Nephron (organoid): ENCODE measurements around the gene ME3.

ENCODE experiments used
- H3K27ac Mint-ChIP-seq, 3 experiments: 2 replicates each; pipeline ENCODE4 v1.8.0; 2020; ENCODE audit warnings: mixed read lengths in 3 of 3, mild to moderate bottlenecking in 2 of 3, moderate library complexity in 1 of 3
- H3K27me3 Mint-ChIP-seq: 2 replicates; pipeline ENCODE4 v1.8.0; 2021; ENCODE audit warnings: low read depth, mild to moderate bottlenecking, moderate library complexity, mixed read lengths
- H3K36me3 Mint-ChIP-seq: 2 replicates; pipeline ENCODE4 v1.8.0; 2020; ENCODE audit warnings: low read depth, mixed read lengths
- H3K4me1 Mint-ChIP-seq: 2 replicates; pipeline ENCODE4 v1.8.0; 2020; ENCODE audit warnings: mixed read lengths
- H3K4me3 Mint-ChIP-seq, 3 experiments: 2 replicates each; pipeline ENCODE4 v1.8.0; 2020; ENCODE audit warnings: mild to moderate bottlenecking in 3 of 3, mixed read lengths in 3 of 3, moderate library complexity in 2 of 3
- H3K9me3 Mint-ChIP-seq: 2 replicates; pipeline ENCODE4 v1.8.0; 2020; ENCODE audit warnings: mixed read lengths
- TF ChIP-seq, protein P1 (sequence below), 3 experiments: fragments of 200-600 bp; sonication (generic); IDR thresholded peaks; one replicate each; pipeline ENCODE4 v1.5.0; 2021; ENCODE audit warnings: antibody characterized with exemption in 3 of 3; ENCODE audit not compliant: unreplicated experiment in 3 of 3

ME3 gene

DNA sequence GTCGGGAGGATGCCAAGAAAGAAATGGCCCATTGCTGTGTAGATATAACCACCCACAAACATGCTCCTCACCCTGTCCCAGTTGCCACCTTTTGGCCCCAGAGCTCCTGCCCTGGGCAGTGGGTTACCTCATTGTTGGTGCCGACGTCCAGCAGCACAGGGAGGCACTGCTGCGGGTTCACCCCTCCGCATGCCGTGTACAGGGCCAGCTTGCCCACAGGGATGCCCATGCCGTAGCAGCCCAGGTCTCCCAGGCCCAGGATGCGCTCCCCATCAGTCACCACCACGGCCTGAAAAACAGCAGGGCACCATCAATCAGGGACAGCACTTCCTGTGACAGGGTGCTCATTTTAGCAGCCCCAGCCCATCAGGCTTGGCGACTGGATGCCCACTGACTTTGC, 174.6 kb downstream of the ME3 start:
- TF ChIP-seq, protein P1, sequence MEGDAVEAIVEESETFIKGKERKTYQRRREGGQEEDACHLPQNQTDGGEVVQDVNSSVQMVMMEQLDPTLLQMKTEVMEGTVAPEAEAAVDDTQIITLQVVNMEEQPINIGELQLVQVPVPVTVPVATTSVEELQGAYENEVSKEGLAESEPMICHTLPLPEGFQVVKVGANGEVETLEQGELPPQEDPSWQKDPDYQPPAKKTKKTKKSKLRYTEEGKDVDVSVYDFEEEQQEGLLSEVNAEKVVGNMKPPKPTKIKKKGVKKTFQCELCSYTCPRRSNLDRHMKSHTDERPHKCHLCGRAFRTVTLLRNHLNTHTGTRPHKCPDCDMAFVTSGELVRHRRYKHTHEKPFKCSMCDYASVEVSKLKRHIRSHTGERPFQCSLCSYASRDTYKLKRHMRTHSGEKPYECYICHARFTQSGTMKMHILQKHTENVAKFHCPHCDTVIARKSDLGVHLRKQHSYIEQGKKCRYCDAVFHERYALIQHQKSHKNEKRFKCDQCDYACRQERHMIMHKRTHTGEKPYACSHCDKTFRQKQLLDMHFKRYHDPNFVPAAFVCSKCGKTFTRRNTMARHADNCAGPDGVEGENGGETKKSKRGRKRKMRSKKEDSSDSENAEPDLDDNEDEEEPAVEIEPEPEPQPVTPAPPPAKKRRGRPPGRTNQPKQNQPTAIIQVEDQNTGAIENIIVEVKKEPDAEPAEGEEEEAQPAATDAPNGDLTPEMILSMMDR (IDR thresholded peaks at IDR 0.05; ENCODE audit: unreplicated experiment in 3 of 3) = no peak
- peaks cover 26% of the 10 kb centered on the region for H3K4me1 Mint-ChIP-seq
- H3K27ac Mint-ChIP-seq = no peak overlapping the region
- no peaks in the 10 kb centered on the region for H3K9me3 Mint-ChIP-seq
- H3K36me3 Mint-ChIP-seq = no peaks in the 10 kb centered on the region
- peaks cover 3% of the 10 kb centered on the region for H3K27me3 Mint-ChIP-seq
- H3K4me3 Mint-ChIP-seq = no peak overlapping the region

DNA sequence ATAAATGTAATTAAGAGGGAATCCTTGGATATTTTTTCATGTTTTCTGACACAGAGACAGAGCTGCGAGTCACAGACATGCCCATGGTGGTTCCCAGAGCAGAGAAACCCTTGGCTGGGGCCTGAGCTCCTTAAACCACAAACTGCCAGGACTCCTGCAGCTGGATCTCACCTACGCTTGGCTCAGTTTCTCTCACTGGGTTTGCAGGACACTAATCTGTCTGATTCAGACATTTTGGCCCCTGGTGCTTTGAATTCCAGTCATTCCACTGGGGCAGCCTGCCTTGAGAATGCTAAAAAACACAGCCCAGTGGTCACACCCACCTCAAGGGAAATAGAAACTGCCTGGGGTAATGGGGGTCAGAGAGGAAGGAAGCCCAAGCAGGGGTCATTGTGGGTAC, 175.1 kb downstream of the ME3 start:
- H3K27me3 Mint-ChIP-seq = peaks cover 3% of the 10 kb centered on the region
- TF ChIP-seq, protein P1 (IDR thresholded peaks at IDR 0.05; ENCODE audit: unreplicated experiment in 3 of 3) = no peak
- no peak overlapping the region for H3K4me3 Mint-ChIP-seq
- no peaks in the 10 kb centered on the region for H3K36me3 Mint-ChIP-seq
- peaks cover 32% of the 10 kb centered on the region for H3K4me1 Mint-ChIP-seq
- H3K27ac Mint-ChIP-seq = no peak overlapping the region
- no peaks in the 10 kb centered on the region for H3K9me3 Mint-ChIP-seq

DNA sequence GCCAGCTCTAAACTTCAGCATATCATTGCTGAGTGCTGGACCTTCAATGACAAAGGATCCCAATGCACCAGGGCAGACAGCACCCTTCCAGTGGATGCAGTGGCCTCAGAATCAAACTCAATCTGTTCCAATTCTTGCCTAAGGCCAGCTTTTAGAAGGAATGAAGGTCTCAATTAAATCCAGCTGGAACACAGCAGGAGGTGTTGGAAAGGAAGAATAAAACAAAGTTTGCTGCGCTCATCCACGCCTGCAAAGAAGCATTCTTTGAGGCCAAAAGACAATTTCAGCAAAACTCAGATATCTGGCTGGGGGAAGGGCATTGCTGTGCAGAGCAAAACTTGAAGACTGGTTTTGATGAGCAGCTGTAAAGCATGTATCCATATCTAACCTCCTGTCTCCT, 177.1 kb downstream of the ME3 start:
- Mint-ChIP-seq H3K4me1 (peaks cover 49% of the 10 kb centered on the region), H3K9me3 (no peaks in the 10 kb centered on the region), H3K27me3 (peaks cover 3% of the 10 kb centered on the region), H3K4me3 (peak overlapping the region in 1 of 3 experiments; percentile 14), H3K27ac (peak overlapping the region; percentile 45 to 90 (median 80)), H3K36me3 (no peaks in the 10 kb centered on the region)
- TF ChIP-seq, protein P1 (IDR thresholded peaks at IDR 0.05; ENCODE audit: unreplicated experiment in 3 of 3) = no peak

GRCh38 chr11:86492370-86493010, 179.9 kb downstream of the ME3 start:
- H3K4me1 Mint-ChIP-seq = peaks cover 60% of the 10 kb centered on the region
- H3K9me3 Mint-ChIP-seq = no peaks in the 10 kb centered on the region
- H3K27ac Mint-ChIP-seq = peak overlapping the region; percentile 70 to 89 (median 78)

GRCh38 chr11:86491027-86491426, 181.4 kb downstream of the ME3 start:
- TF ChIP-seq, protein P1 (IDR thresholded peaks at IDR 0.05; ENCODE audit: unreplicated experiment in 3 of 3) = no peak
- Mint-ChIP-seq H3K27ac (peak overlapping the region; percentile 35 to 78 (median 78)), H3K4me1 (peaks cover 65% of the 10 kb centered on the region), H3K36me3 (no peaks in the 10 kb centered on the region), H3K9me3 (no peaks in the 10 kb centered on the region), H3K4me3 (no peak overlapping the region), H3K27me3 (peaks cover 4% of the 10 kb centered on the region)

More at GRCh38 chr11:86492370-86493010, 179.9 kb downstream of the ME3 start:
- Mint-ChIP-seq H3K4me3 (no peak overlapping the region), H3K36me3 (no peaks in the 10 kb centered on the region), H3K27me3 (peaks cover 3% of the 10 kb centered on the region)
- TF ChIP-seq, protein P1 (IDR thresholded peaks at IDR 0.05; ENCODE audit: unreplicated experiment in 3 of 3) = no peak

GRCh38 chr11:86490582-86490981, 181.8 kb downstream of the ME3 start:
- TF ChIP-seq, protein P1 (IDR thresholded peaks at IDR 0.05; ENCODE audit: unreplicated experiment in 3 of 3) = no peak
- Mint-ChIP-seq H3K4me3 (no peak overlapping the region), H3K27ac (peak overlapping the region; percentile 35 to 78 (median 78)), H3K4me1 (peaks cover 65% of the 10 kb centered on the region), H3K36me3 (no peaks in the 10 kb centered on the region), H3K9me3 (no peaks in the 10 kb centered on the region), H3K27me3 (peaks cover 4% of the 10 kb centered on the region)
